ENCODE results near the gene PARD6B.
A peak's percentile ranks its signal among the peaks of the same experiment; 100 is the strongest.
"Not testable (repeated sequence)": the region's sequence is repeated elsewhere in the genome, so short reads cannot be mapped to it uniquely, and the experiment has no call there.

Gene PARD6B, protein sequence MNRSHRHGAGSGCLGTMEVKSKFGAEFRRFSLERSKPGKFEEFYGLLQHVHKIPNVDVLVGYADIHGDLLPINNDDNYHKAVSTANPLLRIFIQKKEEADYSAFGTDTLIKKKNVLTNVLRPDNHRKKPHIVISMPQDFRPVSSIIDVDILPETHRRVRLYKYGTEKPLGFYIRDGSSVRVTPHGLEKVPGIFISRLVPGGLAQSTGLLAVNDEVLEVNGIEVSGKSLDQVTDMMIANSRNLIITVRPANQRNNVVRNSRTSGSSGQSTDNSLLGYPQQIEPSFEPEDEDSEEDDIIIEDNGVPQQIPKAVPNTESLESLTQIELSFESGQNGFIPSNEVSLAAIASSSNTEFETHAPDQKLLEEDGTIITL

DNA sequence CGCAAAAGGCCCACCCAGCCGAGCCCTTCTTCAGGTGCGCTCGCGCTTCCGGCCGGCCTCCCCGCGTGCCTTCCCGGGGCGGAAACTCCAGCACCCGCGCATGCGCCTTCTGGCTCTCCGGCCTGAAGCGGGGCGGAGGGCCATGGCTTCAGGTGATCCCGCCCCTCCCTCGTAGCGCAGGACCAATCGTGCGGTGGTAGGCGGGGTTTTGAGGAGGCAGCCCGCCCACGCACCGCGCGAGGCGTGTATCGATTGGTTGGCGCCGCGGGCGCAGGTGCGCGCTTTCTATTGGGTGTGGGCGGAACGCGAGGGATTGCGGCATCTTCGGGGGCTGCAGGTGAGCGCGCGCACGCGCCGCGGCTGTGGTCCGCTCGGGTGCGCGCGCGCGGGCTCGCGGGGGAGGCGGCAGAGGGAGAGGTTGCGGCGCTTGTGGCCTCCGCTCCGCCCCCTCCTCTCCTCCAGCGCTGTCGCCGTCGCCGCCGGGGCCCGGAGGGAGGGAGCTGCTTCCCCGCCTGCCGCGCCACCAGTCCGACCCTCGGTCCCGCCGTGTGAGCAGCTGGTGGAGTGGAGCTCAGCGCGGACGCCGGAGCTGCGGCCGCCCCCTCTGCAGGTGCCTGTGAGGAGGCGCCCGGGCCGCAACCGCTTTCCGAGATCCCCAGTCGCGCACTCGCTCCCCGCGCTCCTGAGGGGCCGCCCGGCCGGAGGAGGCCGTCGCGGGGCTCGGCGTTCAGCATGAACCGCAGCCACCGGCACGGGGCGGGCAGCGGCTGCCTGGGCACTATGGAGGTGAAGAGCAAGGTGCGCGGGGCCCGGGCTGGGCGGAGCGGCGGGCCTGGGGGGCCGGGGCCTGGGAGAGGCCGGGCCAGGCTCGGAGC, at the start of gene PARD6B:
PARD6B (plus strand) TSS at position 526 of the 875 bp plus-strand sequence; CDS start at position 733, 207 bp downstream.
- peak; percentile 74 to 98 (median 92) for DNase-seq

DNA sequence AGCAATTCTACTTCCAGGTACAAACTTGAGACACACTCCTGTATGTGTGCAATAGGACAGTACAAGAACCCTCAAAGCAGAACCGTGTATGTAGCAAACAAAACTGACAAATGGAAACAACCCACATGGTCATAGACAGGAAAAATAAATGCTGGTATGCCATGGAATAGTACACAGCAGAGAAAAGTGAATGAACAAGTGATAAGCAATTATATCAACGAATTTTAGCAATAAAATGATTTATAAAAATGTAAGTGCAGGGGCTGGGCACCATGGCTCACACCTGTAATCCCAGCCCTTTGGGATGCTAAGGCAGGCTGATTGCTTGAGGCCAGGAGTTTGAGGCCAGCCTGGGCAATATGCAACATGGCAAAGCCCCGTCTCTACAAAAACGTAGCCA, 49.3 kb upstream of the PARD6B start:
- DNase-seq, result no peak

DNA sequence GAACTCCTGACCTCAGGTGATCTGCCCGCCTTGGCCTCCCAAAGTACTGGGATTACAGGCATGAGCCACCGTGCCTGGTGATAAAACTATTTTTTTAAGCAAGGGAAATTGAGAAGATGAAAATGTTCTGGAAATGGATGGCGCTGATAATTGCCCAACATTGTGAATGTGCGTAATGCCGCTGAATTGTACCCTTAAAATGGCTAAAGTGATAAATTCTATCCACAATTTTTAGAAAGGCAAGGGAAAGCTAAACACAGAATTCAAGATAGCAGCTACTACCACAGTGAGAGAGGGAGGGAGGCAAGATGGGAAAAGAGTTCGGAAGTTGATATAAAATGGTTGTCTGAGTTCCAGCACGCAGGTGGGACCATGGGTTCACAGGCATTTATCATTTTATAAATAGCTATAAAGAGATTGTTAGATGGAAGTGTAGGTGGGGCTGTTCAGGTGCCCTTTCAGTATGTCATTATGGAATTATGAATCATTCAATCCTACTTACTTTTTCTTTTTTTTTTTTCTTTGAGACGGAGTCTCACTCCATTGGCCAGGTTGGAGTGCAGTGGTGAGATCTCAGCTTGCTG, 48.3 kb upstream of the PARD6B start:
- DNase-seq, result peak in 1 of 56 donors; percentile 35

DNA sequence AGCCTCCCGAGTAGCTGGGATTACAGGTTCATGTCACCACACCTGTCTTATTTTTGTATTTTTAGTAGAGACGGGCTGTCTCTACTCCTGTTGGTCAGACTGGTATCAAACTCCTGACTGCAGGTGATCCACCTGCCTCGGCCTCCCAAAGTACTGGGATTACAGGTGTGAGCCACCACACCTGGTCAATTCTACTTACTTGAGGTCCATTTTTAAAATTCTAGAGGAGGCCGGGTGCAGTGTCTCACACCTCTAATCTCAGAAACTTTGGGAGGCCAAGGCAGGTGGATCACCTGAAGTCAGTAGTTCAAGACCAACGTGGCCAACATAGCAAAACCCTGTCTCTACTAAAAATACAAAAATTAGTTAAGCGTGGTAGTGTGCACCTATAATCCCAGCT, 47.8 kb upstream of the PARD6B start:
- no peak for DNase-seq

DNA sequence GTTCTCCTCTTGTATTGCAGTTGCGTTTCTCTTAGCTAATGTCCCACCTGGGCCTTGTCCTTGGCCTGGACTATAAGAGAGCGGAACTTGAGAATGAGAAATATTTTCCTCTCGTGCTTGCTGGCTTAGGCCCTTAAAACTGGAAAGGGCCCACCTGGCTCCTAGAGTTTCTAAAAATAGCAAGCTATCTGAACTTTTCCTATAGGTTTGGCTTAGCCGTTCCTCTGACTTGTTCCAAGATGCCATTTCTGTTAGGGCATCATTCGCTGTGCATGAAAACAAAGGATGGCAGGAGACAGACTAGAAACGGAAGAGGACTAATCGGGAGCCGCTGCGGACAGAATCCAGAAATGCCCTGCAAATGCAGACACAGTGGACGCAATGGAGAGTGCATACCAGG, 44.6 kb upstream of the PARD6B start:
- no peak for DNase-seq

DNA sequence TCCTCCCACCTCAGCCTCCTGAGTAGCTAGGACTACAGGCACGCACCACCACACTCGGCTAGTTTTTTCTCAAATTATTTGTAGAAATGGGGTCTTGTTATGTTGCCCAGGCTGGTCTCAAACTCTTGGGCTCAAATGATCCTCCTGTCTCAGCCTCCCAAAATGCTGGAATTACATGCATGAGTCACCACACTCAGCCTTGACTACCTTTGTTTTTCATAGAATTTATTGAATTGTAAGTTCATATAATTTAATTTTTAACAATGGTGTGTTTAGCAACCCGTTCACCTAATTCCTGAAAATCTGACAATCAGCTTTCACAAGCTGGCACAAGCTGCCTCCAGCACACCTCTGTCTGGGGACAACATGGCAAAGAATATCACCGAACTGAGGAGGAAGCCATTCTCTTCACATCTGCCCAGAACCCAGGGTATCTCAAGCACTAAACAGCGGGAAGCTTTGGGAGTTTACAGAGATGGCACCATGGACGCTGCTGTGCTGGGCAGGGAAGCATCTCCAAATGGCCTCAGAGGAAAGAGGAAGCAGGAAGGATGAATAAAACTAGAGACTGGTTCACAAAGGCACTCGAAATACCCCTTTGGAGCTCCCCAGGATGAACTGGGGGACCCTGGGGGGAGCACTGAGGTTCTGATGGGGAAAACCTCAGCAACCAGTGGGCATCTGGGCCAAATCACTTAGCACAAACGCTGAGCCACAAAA, 43.0 kb upstream of the PARD6B start:
- no peak for DNase-seq

DNA sequence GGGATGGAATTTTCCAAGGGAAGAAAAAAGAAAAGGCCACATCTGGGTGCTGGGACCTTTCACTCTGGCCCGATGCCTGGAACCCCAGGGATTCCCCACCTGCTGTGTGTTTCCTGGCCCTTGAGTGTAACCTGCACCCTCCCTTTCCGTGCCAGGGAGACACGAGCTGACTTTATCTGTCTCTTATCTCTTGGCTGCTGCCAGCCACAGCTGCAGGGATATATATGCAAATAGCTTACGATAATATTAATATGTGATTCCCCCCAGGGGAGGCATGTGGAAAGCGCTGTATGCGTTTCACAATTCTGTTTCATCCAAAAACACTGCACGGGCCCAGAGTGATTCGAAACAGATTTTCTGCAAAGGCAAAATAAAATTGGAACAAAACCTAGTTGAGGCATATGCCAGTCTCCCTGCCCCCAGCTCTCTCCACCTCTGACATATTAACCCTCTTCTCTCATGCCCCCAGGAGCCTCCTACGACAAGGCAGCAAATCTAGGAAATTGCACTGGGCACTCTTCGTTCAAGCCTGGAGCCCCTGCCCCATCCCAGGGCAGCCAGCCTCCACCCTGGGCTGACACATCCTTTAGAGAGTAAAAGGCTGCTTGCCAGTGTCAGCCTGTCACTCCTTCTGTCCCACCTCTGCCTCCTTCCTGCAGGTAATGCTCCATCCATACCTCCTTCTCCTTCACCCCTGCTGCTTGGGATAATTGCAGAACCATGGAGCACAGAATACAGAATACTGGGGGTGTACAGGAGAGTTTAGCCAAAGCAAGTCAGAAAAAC, 41.3 kb upstream of the PARD6B start:
- no peak for DNase-seq

DNA sequence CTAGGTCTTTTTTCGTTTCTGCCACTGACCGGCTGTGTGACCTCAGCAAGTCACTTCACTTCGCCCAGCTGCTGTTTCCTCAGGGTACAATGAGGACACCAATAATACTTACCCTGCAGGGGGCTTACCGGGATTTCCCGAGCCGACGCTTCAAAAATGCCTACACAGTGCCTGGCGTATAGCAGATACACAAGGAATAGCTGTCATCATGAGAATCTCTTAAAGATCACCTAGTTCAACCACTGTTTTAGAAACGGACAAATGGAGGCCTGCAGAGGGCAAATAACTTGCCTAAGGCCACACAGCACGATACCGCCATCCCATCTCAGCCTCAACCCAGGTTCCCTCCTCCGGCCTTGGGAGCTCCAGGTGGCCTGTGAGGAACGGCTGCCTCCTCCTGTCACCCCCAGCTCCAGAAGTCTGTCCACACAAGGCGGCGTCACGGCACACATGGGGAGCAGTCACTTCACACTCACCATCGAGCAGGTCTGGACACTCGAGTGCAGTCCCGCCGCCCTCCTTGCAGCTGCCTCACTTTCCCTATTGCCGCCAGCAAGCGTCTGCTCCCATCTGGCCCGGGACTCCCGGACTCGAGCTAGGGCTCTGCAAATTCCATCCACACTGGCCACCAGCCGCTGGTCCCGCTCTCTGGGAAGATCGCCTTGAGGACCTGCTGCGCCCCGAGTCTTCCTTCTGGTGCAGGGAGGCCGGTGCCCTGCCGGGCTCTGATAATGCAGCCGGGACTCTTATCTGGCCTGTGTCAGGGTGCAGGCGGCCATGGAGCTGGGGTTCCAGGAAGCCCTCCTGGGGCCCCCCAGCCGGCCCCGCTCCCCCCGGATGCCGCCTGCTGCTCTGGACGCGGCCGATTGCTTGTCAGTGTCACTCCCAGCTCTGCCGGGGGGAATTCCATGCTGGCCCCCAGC, 40.5 kb upstream of the PARD6B start, which contains the start of gene RIPOR3:
RIPOR3 (minus strand) TSS at position 893 of the 923 bp plus-strand sequence; CDS start at position 479, 414 bp downstream.
- DNase-seq, result peak in 1 of 56 donors; percentile 22

DNA sequence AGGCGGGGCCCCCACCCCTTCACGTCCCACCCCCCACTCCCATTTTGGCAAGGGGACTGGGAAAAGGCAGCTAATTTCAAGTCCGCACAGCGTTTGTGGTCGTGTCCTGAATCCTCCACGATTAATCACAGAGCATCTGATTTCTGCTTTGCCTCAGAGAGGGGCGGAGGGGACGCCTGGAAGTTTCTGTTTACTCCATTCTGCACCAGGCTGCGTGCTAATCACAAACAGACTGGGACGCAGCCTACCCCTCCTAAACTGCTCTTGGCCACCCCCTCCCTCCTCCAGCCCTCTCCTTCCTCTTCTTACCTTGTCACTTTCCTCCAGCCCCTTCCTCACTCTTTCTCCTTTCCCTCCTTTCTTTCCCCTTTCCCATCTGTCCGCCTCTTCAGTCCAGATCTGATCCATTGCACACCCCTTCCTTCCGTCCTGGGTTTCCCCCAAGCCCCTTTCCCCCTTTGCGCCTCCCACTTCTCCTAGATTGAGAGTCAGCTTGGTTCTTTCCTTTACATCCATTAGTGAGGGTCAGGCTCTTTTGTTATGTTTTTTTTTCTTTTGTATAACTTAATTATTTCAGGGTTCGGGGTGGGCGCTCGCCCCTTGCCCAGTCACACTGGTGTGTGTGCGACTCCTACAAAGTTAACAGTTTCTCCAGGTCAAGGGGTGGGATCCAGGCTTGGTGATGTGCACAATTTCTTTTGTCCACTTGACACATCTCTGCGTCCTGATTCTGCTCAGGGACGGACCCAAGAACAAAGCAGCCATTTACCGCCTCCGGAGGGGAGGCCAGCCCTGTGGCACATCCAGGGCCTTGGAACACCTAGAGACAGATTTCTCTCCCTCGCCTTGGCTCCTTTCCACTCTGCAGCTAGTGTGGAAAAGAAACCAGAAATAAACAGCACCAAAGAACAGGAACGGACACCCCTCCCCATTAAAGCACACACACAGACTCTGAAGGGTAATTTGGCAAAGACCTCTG, 39.5 kb upstream of the PARD6B start:
- peak in 3 of 56 donors; percentile 6 to 22 (median 7) for DNase-seq

DNA sequence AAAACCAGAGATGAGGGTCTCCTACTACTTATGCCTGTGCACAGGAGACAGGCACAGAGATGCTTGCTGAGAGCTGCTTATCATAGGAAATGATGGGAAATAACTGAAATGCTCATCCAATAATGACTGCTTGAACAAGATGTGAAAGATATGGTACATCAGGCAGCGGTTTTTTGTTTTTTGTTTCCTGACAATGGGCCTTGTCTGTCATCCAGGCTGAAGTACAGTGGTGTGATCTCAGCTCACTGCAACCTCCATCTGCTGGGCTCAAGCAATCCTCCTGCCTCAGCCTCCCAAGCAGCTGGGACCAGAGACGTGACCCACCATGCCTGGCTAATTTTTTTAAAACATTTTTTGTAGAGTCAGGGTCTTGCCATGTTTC, 38.8 kb upstream of the PARD6B start:
- DNase-seq, result no peak

DNA sequence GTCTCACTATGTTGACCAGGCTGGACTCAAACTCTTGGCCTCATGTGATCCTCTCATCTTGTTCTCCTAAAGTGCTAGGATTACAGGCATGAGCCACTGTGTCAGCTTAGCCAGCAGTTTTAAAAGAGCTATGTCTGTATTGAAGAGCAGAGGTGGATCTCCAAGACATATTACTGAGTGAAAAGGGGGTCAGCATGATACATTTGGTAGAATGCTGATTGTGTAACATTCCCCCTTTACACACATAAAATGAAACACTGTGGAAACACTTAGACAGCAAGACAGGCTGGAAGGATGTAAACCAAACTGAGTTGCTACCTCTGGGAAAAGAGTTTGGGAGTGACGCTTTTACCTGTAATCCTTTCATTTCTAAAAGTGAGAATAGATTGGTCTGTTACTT, 38.4 kb upstream of the PARD6B start:
- no peak for DNase-seq

DNA sequence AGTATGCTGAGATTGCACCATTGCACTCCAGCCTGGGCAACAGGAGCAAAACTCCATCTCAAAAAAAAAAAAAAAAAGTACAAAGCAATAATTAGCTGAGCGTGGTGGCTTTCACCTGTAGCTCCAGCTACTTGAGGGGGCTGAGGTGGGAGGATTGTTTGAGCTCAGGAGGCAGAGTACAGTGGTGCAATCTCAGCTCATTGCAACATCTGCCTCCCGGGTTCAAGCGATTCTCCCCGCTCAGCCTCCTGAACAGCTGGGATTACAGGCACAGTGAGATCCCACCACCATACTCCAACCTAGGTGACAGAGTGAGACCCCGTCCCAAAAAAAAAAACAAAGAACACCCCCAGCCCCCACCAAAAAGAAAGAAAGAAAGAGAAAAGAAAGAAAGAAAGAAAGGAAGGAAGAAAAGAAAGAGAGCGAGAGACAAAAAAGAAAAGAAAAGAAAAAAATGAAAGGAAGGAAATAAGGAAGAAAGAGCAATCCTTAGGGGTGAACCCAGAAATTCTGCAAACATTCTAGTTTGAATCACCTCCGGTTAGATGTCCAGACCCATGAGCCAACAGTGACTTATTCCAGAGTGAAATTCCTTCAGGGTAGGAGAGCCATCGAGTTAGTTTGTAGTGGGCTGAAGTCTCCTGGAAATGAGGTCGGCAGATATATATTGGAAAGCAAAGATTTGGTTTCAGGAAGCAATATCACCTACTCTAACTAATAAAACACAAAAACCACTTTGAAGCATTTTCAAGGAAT, 36.8 kb upstream of the PARD6B start:
- peak in 1 of 56 donors; percentile 12 for DNase-seq

DNA sequence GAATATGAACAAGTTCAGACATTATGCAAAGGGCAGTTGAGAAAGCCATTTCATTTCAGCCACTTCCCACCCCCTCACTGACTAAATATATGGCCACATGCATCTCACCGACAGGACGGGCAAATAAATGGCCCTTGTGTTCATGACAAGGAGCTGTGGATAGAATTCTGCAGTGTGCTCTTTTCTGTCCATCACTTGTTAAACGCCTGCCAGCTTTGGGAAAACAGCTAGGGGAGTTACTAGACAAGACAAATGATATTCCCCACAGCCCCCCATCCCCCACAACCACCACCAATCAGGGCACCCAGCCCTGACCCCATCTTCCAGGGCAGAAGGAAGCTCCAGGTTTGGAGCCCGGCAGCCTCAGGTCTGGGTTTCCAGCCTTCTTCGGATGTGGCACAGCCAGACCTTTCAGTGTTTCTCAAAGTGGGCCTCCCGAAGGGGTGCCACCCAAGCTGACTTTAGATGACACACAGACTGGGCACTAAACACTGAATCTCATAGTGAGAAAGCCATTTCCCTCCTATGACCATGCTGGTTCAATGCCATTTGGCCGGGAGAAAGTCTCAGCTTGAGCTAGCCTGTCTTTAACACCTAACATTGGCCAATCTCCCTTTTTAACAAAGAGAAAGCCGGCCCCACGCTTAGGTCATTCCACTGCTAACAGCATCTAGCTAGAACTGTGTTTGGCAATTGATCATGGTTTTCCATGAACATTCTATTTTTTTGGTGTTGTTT, 36.1 kb upstream of the PARD6B start:
- peak in 4 of 56 donors; percentile 8 to 15 (median 8) for DNase-seq

DNA sequence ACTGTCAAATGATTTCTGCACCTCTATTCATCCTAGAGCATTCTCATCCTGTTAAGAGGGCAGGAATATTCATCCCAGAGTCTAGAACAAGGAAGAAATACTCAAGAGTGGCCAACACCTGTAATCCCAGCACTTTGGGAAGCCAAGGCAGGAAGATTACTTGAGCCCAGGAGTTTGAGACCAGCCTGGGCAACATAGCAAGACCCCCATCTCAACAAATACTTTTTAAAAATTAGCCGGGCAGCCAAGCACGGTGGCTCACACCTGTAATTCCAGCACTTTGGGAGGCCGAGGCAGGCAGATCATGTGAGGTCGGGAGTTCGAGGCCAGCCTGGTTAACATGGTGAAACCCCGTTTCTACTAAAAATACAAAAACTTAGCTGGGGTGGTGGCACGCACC, 33.1 kb upstream of the PARD6B start:
- not testable (repeated sequence) for DNase-seq

DNA sequence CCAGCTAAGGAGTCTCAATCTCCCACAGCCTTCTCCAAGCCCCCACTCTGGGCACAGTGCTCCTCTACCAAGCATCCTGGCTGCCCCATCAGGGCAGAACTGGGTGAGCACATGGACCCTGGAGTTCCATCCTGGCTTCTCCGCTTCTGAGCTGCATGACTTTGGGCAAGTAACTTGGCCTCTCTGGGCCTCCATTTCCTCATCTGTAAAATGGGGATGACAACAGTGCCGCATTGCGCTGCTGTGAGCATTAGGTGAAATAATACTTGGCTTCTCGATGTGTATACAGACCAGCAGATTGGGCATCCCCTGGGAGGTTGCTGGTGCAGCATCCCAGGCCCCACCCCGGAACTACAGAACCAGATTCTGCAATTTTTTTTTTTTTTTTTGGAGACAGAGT, 31.7 kb upstream of the PARD6B start:
- DNase-seq, result no peak
